ENCODE data around the gene CAPN13.

The CAPN13 gene

GRCh38 chr2:30764021-30764800, 43.0 kb downstream of the CAPN13 start:
- no peaks in the 10 kb centered on the region for H3K27me3 Mint-ChIP-seq (ENCODE audit: low read depth)
- H3K9me3 Mint-ChIP-seq = no peaks in the 10 kb centered on the region
- no peak overlapping the region for H3K4me3 Mint-ChIP-seq
- H3K27ac Mint-ChIP-seq = no peak overlapping the region
- no peaks in the 10 kb centered on the region for H3K36me3 Mint-ChIP-seq (ENCODE audit: low read depth)
- no peaks in the 10 kb centered on the region for H3K4me1 Mint-ChIP-seq (ENCODE audit: low read depth)

DNA sequence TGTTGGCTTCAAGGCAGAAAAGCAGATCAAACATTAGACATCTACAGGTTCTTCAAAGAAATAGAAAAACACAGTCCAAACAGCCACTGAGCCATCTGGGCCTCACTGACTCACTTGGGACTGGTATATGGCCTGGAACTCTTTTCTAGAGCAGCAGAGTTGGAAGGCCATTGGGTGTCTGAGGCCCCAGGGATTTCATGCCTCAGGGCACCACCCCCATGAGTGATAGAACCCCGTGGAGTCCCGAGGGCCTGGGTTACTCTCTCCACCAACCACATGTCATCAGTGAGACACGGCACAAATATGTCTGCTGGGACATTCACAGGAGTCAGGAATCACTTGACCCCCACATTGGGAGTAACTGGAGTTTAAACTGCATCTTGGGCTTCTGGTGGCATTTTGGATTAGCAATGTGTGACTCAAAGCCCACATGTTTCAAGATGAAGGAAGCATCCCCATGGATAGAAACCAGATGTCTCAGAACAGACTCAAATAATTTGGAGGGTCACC, 44.0 kb downstream of the CAPN13 start:
- Mint-ChIP-seq H3K36me3 (ENCODE audit: low read depth) (no peaks in the 10 kb centered on the region), H3K4me1 (ENCODE audit: low read depth) (no peaks in the 10 kb centered on the region), H3K9me3 (no peaks in the 10 kb centered on the region), H3K27ac (no peak overlapping the region), H3K27me3 (ENCODE audit: low read depth) (no peaks in the 10 kb centered on the region), H3K4me3 (no peak overlapping the region)

DNA sequence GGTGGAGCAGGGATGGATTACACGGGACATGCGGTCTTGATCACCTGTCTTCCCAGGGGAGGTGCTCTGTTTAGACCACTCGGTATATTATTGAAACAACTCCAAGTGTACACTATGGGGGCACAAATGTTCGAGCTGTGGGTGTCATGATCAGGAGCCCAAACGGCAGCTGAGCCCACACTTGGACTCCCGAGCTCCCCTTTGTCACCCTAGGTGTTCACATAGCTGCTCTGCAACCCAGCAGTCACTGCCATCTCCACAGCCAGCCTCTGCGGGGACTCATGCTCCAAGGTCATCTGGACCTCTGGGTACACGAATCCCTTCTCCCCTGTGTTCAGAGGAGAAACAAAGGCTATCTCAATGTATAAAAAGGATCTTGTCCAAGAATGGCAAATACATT, 46.0 kb downstream of the CAPN13 start:
- H3K4me3 Mint-ChIP-seq = no peak overlapping the region
- no peaks in the 10 kb centered on the region for H3K9me3 Mint-ChIP-seq
- no peaks in the 10 kb centered on the region for H3K4me1 Mint-ChIP-seq (ENCODE audit: low read depth)
- no peak overlapping the region for H3K27ac Mint-ChIP-seq
- no peaks in the 10 kb centered on the region for H3K36me3 Mint-ChIP-seq (ENCODE audit: low read depth)
- H3K27me3 Mint-ChIP-seq (ENCODE audit: low read depth) = no peaks in the 10 kb centered on the region

DNA sequence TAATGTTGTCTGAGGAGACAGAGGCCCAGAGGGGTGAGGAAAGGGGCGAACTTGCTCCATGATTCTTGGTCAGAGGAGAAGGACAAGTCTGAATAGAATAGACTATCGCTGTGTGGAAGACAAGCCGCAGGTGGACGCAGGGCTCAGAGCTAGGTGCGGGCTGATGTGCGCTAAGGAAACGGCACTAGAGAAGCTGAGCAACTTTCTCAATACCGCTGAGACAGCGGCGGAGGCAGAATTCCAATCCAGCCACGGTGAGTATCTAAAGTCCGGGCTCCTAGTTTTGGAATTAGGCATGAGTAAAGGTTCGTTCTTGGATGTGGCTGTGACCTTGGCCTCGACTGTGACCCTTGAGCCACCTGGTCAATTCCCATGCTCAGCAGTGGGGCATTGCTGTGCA, 47.8 kb downstream of the CAPN13 start:
- no peaks in the 10 kb centered on the region for H3K27me3 Mint-ChIP-seq (ENCODE audit: low read depth)
- no peaks in the 10 kb centered on the region for H3K36me3 Mint-ChIP-seq (ENCODE audit: low read depth)
- H3K4me3 Mint-ChIP-seq = no peak overlapping the region
- H3K4me1 Mint-ChIP-seq (ENCODE audit: low read depth) = no peaks in the 10 kb centered on the region
- no peaks in the 10 kb centered on the region for H3K9me3 Mint-ChIP-seq
- no peak overlapping the region for H3K27ac Mint-ChIP-seq

DNA sequence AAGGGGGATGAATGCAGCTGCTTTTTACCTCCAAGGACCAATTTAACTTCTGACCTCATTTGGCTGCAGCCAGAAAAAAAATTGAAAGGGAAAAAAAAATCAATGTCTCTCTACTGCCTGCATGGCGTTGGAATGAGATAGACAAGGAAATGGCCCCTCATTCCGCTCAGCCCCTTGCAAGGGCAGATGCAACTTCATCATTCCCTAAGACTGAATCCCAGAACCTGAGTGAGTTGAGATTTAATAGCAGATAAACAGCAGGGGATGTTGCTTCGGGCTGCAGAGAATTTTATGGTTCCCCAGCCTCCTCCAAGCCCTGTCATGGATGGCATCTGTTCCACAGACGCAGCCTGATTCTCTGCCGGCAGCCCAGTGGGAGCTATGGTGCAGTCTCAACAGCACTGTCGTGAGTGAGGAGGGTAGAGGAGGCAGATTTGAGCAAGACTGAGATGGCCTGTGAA, 49.0 kb downstream of the CAPN13 start:
- Mint-ChIP-seq H3K27ac (no peak overlapping the region), H3K36me3 (ENCODE audit: low read depth) (no peaks in the 10 kb centered on the region)

GRCh38 chr2:30757749-30758148, 49.5 kb downstream of the CAPN13 start:
- no peak overlapping the region for H3K27ac Mint-ChIP-seq
- H3K4me1 Mint-ChIP-seq (ENCODE audit: low read depth) = no peaks in the 10 kb centered on the region
- no peaks in the 10 kb centered on the region for H3K36me3 Mint-ChIP-seq (ENCODE audit: low read depth)
- H3K9me3 Mint-ChIP-seq = no peaks in the 10 kb centered on the region
- H3K4me3 Mint-ChIP-seq = no peak overlapping the region
- no peaks in the 10 kb centered on the region for H3K27me3 Mint-ChIP-seq (ENCODE audit: low read depth)

More for the DNA sequence above, 49.0 kb downstream of the CAPN13 start:
- Mint-ChIP-seq H3K4me3 (no peak overlapping the region), H3K4me1 (ENCODE audit: low read depth) (no peaks in the 10 kb centered on the region), H3K9me3 (no peaks in the 10 kb centered on the region), H3K27me3 (ENCODE audit: low read depth) (no peaks in the 10 kb centered on the region)

GRCh38 chr2:30756971-30757370, 50.3 kb downstream of the CAPN13 start:
- H3K9me3 Mint-ChIP-seq = no peaks in the 10 kb centered on the region
- no peaks in the 10 kb centered on the region for H3K4me1 Mint-ChIP-seq (ENCODE audit: low read depth)
- H3K4me3 Mint-ChIP-seq = no peak overlapping the region
- no peak overlapping the region for H3K27ac Mint-ChIP-seq
- no peaks in the 10 kb centered on the region for H3K36me3 Mint-ChIP-seq (ENCODE audit: low read depth)
- no peaks in the 10 kb centered on the region for H3K27me3 Mint-ChIP-seq (ENCODE audit: low read depth)

- Mint-ChIP-seq H3K4me1 (ENCODE audit: low read depth) (no peaks in the 10 kb centered on the region), H3K27ac (no peak overlapping the region), H3K9me3 (no peaks in the 10 kb centered on the region), H3K36me3 (ENCODE audit: low read depth) (no peaks in the 10 kb centered on the region), H3K4me3 (no peak overlapping the region), H3K27me3 (ENCODE audit: low read depth) (no peaks in the 10 kb centered on the region)
Observed at GRCh38 chr2:30756051-30756719, 51.1 kb downstream of the CAPN13 start.

GRCh38 chr2:30753630-30754029, 53.6 kb downstream of the CAPN13 start:
- Mint-ChIP-seq H3K4me1 (ENCODE audit: low read depth) (no peaks in the 10 kb centered on the region), H3K4me3 (no peak overlapping the region), H3K27ac (no peak overlapping the region), H3K27me3 (ENCODE audit: low read depth) (peaks cover 6% of the 10 kb centered on the region), H3K36me3 (ENCODE audit: low read depth) (no peaks in the 10 kb centered on the region), H3K9me3 (no peaks in the 10 kb centered on the region)

DNA sequence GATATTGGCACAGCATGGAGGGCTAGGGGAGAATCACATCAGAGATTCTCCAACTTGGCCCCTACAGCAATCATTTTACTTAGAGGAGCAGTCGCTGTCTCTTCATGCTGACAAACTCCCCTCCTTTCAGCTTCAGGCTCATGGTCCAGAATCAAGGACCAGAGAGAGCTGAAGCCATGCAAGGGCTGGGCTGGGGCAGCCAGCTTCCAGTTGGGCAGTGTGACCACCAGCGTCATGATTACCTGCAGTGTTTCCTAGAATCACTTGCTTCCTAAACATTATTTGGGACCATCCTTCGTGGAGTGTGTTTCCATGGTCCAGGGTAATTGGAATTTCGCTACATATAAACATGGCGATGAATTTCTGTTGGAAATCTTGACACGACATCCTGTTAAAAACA, 54.4 kb downstream of the CAPN13 start:
- H3K4me3 Mint-ChIP-seq = no peak overlapping the region
- H3K27me3 Mint-ChIP-seq (ENCODE audit: low read depth) = peaks cover 6% of the 10 kb centered on the region
- H3K4me1 Mint-ChIP-seq (ENCODE audit: low read depth) = no peaks in the 10 kb centered on the region
- H3K36me3 Mint-ChIP-seq (ENCODE audit: low read depth) = no peaks in the 10 kb centered on the region
- H3K9me3 Mint-ChIP-seq = no peaks in the 10 kb centered on the region
- no peak overlapping the region for H3K27ac Mint-ChIP-seq

DNA sequence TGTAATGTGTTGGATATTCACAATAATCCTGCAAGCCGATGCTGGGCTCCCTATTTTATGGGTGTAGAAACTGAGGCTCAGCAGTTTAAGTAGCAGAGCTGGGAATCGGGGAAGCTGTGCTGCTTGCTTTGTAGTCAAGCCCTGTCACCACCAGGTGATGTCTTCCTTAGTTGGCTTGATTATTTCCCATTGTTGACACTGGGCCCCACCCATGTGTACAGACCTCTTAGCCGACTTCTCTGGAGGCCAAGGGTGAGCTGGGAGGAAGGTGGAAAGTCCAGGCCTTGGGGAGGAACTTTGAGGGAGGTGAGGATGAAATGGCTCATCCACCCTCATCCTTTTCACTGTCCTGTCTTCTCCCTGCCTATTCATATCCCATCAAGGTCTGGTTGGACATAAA, 60.0 kb downstream of the CAPN13 start:
- peaks cover 10% of the 10 kb centered on the region for H3K27me3 Mint-ChIP-seq (ENCODE audit: low read depth)
- no peaks in the 10 kb centered on the region for H3K4me1 Mint-ChIP-seq (ENCODE audit: low read depth)
- H3K4me3 Mint-ChIP-seq = no peak overlapping the region
- H3K36me3 Mint-ChIP-seq (ENCODE audit: low read depth) = no peaks in the 10 kb centered on the region
- H3K9me3 Mint-ChIP-seq = no peaks in the 10 kb centered on the region
- H3K27ac Mint-ChIP-seq = no peak overlapping the region

- Mint-ChIP-seq H3K9me3 (no peaks in the 10 kb centered on the region), H3K27ac (no peak overlapping the region), H3K4me1 (ENCODE audit: low read depth) (no peaks in the 10 kb centered on the region), H3K36me3 (ENCODE audit: low read depth) (no peaks in the 10 kb centered on the region), H3K4me3 (no peak overlapping the region), H3K27me3 (ENCODE audit: low read depth) (peaks cover 10% of the 10 kb centered on the region)
Observed at GRCh38 chr2:30744823-30745222, 62.4 kb downstream of the CAPN13 start.

GRCh38 chr2:30741576-30741975, 65.7 kb downstream of the CAPN13 start:
- H3K4me1 Mint-ChIP-seq (ENCODE audit: low read depth) = no peaks in the 10 kb centered on the region
- peaks cover 3% of the 10 kb centered on the region for H3K27me3 Mint-ChIP-seq (ENCODE audit: low read depth)
- no peaks in the 10 kb centered on the region for H3K9me3 Mint-ChIP-seq
- no peaks in the 10 kb centered on the region for H3K36me3 Mint-ChIP-seq (ENCODE audit: low read depth)
- no peak overlapping the region for H3K27ac Mint-ChIP-seq
- no peak overlapping the region for H3K4me3 Mint-ChIP-seq

- no peak overlapping the region for H3K27ac Mint-ChIP-seq
- H3K4me1 Mint-ChIP-seq (ENCODE audit: low read depth) = no peaks in the 10 kb centered on the region
- no peaks in the 10 kb centered on the region for H3K9me3 Mint-ChIP-seq
- no peak overlapping the region for H3K4me3 Mint-ChIP-seq
- no peaks in the 10 kb centered on the region for H3K27me3 Mint-ChIP-seq (ENCODE audit: low read depth)
- H3K36me3 Mint-ChIP-seq (ENCODE audit: low read depth) = no peaks in the 10 kb centered on the region
Observed at GRCh38 chr2:30738141-30738911, 68.9 kb downstream of the CAPN13 start.

GRCh38 chr2:30737326-30737610, 70.0 kb downstream of the CAPN13 start:
- Mint-ChIP-seq H3K27ac (no peak overlapping the region), H3K4me3 (no peak overlapping the region), H3K9me3 (no peaks in the 10 kb centered on the region), H3K36me3 (ENCODE audit: low read depth) (no peaks in the 10 kb centered on the region), H3K4me1 (ENCODE audit: low read depth) (no peaks in the 10 kb centered on the region), H3K27me3 (ENCODE audit: low read depth) (no peaks in the 10 kb centered on the region)

All from T-helper 1 cell treated with Interleukin-12 subunit alpha and Interleukin-12 subunit beta and Interleukin-4 antibody, amounts not matched to agents 30 μg/mL and 1 μg/mL, for 36 hours (primary cell).